Mesenteric fat pad (tissue), 1 donor: ENCODE results near the gene ABI2. TPM values are rescaled to one million over a fixed set of nuclear protein-coding genes. Genes with fewer than 3 reads are reported as not detected.

ENCODE experiments used
- DNase-seq: peaks from one replicate; pipeline ENCODE4 v3.0.0-alpha.2; 2020; ENCODE audit warnings: low spot score
- total RNA-seq: library from RNA; stranded (reverse); fragmentation: NEBNext Ultra II Directional; extraction: Animal tissue kit (Norgen Biotek cat#: 25700); gene quantifications from one replicate; pipeline ENCODE4 v1.2.1, GENCODE V29; 2021
- donor health status: DM: yes; HTN: yes; CAD: no.

The ABI2 gene
- total RNA-seq, 1 donor from 2014 or later = 32.1 TPM

DNA sequence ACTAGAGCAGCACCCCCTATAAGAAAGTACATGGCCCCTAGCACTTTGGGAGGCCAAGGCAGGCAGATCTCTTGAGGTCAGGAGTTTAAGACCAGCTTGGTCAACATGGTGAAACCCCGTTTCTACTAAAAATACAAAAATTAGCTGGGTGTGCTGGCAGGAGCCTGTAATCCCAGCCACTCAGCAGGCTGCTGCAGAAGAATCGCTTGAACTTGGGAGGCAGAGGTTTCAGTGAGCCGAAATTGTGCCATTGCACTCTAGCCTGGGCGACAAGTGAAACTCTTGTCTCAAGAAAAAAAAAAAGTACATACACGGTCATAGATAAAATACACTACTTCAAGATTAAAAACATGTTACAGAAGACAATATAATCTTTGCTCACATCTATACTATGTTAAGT lies 143.1 kb downstream of the ABI2 start:
- no peak for DNase-seq

DNA sequence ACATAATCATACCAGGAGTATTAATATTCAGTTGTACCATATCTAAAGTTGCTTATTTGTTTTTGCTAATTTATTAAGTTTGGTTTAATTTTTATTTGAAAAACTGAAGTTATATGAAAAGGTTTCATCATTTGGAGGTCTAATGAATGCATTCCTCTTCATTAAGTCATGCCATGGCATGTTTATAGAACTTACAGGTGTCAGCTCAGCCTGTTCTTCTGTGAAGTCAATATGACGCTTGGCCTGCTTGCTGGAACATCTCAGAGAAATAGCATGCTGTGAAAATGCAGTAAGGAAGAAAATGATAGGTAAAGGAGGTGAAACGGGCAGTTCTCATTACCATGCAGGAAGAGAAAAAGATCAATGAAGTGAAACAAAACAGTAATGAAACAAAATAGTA lies 148.7 kb downstream of the ABI2 start:
- DNase-seq = no peak

DNA sequence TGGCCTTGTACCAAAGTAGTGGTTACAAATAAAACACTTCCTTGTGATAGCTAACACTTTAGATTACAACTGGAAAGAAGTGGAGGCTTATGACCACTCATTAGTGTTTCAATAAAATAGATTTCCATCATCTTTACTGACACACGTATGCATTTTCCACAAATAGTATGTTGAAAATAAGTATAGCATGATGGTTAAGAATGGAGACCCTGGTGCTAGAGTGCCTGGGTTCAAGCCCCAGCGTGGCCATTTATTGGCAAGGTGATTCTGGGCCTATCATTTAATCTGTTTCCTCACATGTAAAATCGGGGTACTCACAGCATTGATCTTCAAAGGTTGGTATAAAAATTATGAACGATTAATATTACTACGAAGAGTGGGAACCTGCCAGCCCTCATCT lies 152.4 kb downstream of the ABI2 start:
- DNase-seq = no peak

DNA sequence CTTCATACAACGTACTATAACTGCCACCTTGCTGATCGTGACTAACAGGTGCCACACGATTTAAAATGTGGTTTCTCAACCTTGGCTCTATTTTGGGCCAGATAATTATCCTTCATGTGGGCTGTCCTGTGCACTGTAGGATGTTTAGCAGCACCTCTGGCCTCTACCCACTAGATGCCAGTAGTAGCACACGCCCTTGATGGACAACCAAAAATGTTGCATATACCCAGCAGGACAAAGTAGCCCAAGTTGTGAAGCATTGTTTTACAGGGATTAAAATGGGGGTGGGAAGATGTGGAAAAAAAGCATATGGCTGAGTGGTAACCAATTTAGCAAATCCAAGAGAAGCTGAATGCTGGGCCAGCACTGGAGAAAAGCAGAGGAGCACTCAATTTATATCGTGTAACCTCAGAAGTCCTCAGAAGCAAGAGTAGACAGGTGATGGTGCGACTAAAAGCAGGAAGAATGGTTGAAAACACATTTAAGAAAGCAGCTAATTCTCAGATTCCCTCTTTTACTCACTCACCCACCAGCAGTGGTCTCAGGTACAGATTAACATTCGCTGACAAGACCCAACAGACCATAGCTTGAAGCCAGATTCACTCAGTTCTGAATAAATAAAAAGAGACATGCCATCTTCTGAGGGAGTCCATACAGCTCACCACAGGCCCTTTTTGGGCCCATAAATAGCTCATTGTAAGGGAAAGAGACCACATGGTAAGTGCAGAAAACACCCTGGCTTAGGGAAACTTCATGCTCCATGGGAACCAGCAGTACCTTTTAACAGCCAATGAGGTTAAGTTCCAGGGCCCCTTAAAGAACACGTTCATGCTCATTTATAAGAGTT lies 156.3 kb downstream of the ABI2 start:
- DNase-seq = no peak

DNA sequence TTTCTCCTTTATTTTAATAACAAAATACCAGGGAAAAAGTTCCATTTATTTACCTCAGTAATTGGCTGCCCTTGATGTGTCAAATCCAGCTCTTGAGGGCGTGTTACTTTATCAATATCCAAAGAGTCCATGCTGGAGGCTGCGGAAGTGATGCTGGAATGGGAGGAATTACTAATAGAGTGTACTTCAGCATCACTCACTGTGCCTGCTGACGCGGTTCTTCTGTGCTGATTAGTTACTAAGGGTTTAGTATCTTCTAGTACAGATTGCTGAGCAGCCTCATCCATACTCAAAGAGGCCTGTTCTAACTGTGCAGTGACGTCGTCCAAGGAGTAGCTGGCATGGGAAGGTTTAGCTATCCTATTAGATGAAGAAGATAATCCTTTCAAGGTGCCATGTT lies 161.3 kb downstream of the ABI2 start:
- DNase-seq = no peak

DNA sequence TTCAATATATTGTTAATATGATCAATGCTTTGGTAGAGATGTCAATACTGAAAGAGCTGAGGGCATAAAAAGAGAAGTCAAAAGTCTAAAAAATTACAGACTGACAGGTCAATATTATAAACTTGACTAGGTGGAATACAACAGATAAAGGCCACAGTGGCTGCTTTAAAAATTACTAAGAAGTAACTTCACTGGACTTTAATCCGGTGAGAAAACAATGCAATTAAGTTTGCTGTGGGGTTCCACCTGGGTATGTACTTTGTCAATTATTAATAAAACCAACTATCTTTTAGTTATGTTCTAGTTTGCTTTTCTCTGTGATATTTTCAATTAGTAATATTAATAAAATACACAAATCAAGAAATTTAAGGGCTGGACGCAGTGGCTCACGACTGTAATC lies 162.2 kb downstream of the ABI2 start:
- no peak for DNase-seq

DNA sequence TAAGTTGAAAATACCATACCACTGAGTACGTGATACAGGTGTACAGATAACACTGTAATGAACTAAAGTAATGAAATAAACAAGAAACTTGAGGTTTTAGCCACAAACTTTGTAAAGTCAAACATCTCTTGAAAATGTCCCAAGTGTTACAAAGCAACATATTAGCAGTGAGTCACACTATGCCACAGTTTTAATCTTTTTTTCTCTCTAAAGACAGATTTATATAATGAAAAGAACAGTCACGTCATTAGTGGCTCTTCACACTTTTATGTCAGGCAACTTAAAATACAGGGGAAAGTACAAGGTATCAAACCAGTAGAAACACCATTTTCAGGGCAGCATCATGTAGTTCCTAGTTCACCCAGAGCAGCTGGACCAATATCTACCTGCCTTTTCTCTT lies 164.8 kb downstream of the ABI2 start:
- no peak for DNase-seq

Other genes with a start within 250 kb of the ABI2 start
- 23.7 TPM for gene CYP20A1, start 89.4 kb upstream of the ABI2 start, total RNA-seq
- gene RAPH1, start 206.9 kb downstream of the ABI2 start, total RNA-seq = 79.6 TPM